ENCODE results near the gene KLHL3.
A peak's percentile ranks its signal among the peaks of the same experiment; 100 is the strongest.

The KLHL3 gene

DNA sequence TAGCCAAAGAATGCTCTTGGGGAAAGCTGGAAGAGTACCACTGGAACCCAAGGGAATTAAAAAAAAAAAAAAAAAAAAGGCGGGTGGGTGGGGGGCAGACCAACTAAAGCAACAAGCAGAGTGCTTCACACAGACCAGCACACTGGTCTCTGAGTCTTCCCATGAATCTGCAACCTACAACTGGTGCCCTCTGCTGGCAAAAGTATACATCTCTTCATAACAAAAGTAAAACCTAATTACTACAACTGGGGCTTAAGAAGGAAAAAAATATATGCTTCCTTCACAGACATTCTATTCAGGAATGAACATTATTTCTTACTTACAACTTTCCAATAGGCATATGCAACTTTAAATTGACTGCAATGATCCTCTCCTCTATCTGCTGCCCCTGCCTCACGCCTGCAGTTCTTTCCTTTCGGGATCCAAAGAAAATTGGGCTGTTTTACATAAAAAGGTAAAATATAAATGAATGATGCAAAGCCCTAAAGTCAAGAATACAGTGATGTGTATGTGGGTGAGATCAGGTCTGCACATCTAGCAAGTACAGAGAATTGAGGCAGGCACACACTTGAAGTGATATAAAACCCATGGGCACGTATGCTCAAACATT is 7.2 kb upstream of the KLHL3 start:
- Histone ChIP-seq H3K4me3 (ENCODE audit: severe bottlenecking) (no peak overlapping the region), H3K36me3 (ENCODE audit: low read depth) (no peaks in the 10 kb centered on the region), H3K27ac (ENCODE audit: poor library complexity, severe bottlenecking) (no peak overlapping the region), H3K9me3 (ENCODE audit: severe bottlenecking) (no peaks in the 10 kb centered on the region), H3K4me1 (ENCODE audit: insufficient read depth, poor library complexity, severe bottlenecking) (no peaks in the 10 kb centered on the region), H3K27me3 (ENCODE audit: insufficient read depth, poor library complexity, severe bottlenecking) (no peaks in the 10 kb centered on the region)
- TF ChIP-seq, protein P1, sequence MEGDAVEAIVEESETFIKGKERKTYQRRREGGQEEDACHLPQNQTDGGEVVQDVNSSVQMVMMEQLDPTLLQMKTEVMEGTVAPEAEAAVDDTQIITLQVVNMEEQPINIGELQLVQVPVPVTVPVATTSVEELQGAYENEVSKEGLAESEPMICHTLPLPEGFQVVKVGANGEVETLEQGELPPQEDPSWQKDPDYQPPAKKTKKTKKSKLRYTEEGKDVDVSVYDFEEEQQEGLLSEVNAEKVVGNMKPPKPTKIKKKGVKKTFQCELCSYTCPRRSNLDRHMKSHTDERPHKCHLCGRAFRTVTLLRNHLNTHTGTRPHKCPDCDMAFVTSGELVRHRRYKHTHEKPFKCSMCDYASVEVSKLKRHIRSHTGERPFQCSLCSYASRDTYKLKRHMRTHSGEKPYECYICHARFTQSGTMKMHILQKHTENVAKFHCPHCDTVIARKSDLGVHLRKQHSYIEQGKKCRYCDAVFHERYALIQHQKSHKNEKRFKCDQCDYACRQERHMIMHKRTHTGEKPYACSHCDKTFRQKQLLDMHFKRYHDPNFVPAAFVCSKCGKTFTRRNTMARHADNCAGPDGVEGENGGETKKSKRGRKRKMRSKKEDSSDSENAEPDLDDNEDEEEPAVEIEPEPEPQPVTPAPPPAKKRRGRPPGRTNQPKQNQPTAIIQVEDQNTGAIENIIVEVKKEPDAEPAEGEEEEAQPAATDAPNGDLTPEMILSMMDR (IDR thresholded peaks at IDR 0.05; ENCODE audit: poor library complexity, severe bottlenecking), result peak; percentile 91
- DNase-seq (ENCODE audit: low spot score) (no peak), ATAC-seq (ENCODE audit: low read depth) (peak; percentile 82)

GRCh38 chr5:137741718-137742117 is 5.8 kb upstream of the KLHL3 start:
- Histone ChIP-seq H3K4me3 (ENCODE audit: severe bottlenecking) (no peak overlapping the region), H3K9me3 (ENCODE audit: severe bottlenecking) (no peaks in the 10 kb centered on the region), H3K36me3 (ENCODE audit: low read depth) (no peaks in the 10 kb centered on the region), H3K4me1 (ENCODE audit: insufficient read depth, poor library complexity, severe bottlenecking) (peaks cover 6% of the 10 kb centered on the region), H3K27ac (ENCODE audit: poor library complexity, severe bottlenecking) (no peak overlapping the region), H3K27me3 (ENCODE audit: insufficient read depth, poor library complexity, severe bottlenecking) (no peaks in the 10 kb centered on the region)
- ATAC-seq (ENCODE audit: low read depth), result no peak
- no peak for DNase-seq (ENCODE audit: low spot score)
- TF ChIP-seq, protein P1 (IDR thresholded peaks at IDR 0.05; ENCODE audit: poor library complexity, severe bottlenecking), result no peak

GRCh38 chr5:137739737-137740136 is 3.8 kb upstream of the KLHL3 start:
- Histone ChIP-seq H3K36me3 (ENCODE audit: low read depth) (no peaks in the 10 kb centered on the region), H3K4me1 (ENCODE audit: insufficient read depth, poor library complexity, severe bottlenecking) (peaks cover 6% of the 10 kb centered on the region), H3K27me3 (ENCODE audit: insufficient read depth, poor library complexity, severe bottlenecking) (no peaks in the 10 kb centered on the region), H3K4me3 (ENCODE audit: severe bottlenecking) (no peak overlapping the region), H3K27ac (ENCODE audit: poor library complexity, severe bottlenecking) (no peak overlapping the region), H3K9me3 (ENCODE audit: severe bottlenecking) (no peaks in the 10 kb centered on the region)
- TF ChIP-seq, protein P1 (IDR thresholded peaks at IDR 0.05; ENCODE audit: poor library complexity, severe bottlenecking), result no peak
- ATAC-seq (ENCODE audit: low read depth) (no peak), DNase-seq (ENCODE audit: low spot score) (no peak)

DNA sequence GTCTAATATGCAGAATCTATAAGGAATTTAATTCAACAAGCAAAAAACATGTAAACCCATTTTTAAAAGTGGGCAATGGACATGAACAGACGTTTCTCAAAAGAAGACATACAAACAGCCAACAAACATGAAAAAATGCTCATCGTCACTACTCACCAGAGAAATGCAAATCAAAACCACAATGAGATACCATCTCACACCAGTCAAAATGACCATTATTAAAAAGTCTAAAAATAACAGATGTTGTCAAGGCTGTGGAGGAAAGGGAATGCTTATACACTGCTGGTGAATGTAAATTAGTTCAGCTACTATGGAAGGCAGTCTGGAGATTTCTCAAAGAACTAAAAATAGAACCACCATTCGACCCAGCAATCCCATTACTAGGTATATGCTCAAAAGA is 3.1 kb upstream of the KLHL3 start:
- TF ChIP-seq, protein P1 (IDR thresholded peaks at IDR 0.05; ENCODE audit: poor library complexity, severe bottlenecking), result no peak
- Histone ChIP-seq H3K27me3 (ENCODE audit: insufficient read depth, poor library complexity, severe bottlenecking) (no peaks in the 10 kb centered on the region), H3K36me3 (ENCODE audit: low read depth) (no peaks in the 10 kb centered on the region), H3K4me1 (ENCODE audit: insufficient read depth, poor library complexity, severe bottlenecking) (peaks cover 6% of the 10 kb centered on the region), H3K27ac (ENCODE audit: poor library complexity, severe bottlenecking) (no peak overlapping the region), H3K9me3 (ENCODE audit: severe bottlenecking) (no peaks in the 10 kb centered on the region), H3K4me3 (ENCODE audit: severe bottlenecking) (no peak overlapping the region)
- ATAC-seq (ENCODE audit: low read depth) (no peak), DNase-seq (ENCODE audit: low spot score) (no peak)

GRCh38 chr5:137737349-137738131 is 1.7 kb upstream of the KLHL3 start:
- no peak for DNase-seq (ENCODE audit: low spot score)
- TF ChIP-seq, protein P1 (IDR thresholded peaks at IDR 0.05; ENCODE audit: poor library complexity, severe bottlenecking), result no peak
- peaks cover 6% of the 10 kb centered on the region for H3K4me1 ChIP-seq (ENCODE audit: insufficient read depth, poor library complexity, severe bottlenecking)
- H3K9me3 ChIP-seq (ENCODE audit: severe bottlenecking), result no peaks in the 10 kb centered on the region
- no peak overlapping the region for H3K27ac ChIP-seq (ENCODE audit: poor library complexity, severe bottlenecking)
- H3K4me3 ChIP-seq (ENCODE audit: severe bottlenecking), result no peak overlapping the region
- no peaks in the 10 kb centered on the region for H3K27me3 ChIP-seq (ENCODE audit: insufficient read depth, poor library complexity, severe bottlenecking)
- ATAC-seq (ENCODE audit: low read depth), result peak; percentile 59
- H3K36me3 ChIP-seq (ENCODE audit: low read depth), result no peaks in the 10 kb centered on the region
